HG02571 (cell line): ENCODE results near the gene CSF3R.
"Not testable (repeated sequence)": the region's sequence is repeated elsewhere in the genome, so short reads cannot be mapped to it uniquely, and the experiment has no call there.

Experiments
- ATAC-seq: cut with Tn5 transposase; IDR thresholded peaks from one replicate; pipeline ENCODE4 v1.9.1; 2021; ENCODE audit warnings: mild to moderate bottlenecking, moderate library complexity; ENCODE audit not compliant: unreplicated experiment

Gene CSF3R

DNA sequence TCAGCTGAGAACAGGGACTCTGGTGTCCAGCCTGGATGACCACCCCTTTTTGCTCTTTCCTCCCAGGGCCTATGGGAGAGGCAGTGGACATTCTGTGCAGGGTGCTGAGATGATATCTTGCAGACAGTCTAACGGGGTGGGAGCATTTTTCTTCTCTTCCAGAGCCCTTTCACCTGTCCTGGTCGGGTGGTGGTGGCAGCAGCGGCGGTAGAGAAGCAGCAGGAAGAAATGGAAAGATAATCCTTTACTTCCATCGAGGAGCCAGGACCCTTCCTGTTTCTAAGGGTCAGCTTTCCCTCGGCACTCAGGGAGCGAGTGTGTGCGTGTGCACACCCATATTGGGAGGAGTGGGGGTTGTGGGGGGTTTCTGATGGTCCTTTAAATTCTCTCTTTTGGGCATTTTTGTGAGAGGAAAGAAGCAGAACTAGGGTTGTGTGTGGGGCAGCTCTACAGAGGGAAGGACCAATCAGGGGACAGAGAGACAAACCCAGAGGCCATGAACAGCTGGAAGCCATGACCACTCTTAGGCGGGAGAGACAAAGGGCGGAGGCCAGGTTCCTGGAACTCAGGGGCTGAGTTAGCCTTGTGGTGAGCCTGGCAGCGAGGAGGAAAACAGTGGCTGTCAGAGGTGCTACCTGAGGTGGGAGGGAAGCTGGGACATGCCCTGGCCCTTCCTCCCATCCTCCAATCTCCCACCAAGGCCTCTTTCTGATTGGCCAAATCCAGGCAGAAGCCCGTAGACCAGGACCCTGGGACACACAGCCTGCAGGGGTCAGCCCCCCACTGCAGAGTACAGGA is 31.2 kb upstream of the CSF3R start:
- ATAC-seq = no peak

DNA sequence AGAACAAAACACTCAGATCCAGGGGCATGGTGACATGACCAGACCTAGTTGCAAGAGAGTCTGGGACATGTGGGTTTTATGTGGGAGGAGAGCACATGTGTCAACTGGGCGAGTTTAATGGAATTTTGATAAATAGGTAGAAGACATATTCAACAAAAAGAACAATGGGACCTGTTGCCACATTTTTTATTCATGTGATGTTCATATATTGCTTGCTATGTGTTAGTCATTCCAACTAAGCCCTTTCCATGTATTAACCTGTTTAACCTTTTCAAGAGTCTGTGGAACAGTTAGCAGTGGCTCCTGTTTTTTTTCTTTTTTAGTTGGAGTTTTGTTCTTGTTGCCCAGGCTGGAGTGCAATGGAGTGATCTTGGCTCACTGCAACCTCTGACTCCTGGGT is 30.1 kb upstream of the CSF3R start:
- ATAC-seq = no peak

DNA sequence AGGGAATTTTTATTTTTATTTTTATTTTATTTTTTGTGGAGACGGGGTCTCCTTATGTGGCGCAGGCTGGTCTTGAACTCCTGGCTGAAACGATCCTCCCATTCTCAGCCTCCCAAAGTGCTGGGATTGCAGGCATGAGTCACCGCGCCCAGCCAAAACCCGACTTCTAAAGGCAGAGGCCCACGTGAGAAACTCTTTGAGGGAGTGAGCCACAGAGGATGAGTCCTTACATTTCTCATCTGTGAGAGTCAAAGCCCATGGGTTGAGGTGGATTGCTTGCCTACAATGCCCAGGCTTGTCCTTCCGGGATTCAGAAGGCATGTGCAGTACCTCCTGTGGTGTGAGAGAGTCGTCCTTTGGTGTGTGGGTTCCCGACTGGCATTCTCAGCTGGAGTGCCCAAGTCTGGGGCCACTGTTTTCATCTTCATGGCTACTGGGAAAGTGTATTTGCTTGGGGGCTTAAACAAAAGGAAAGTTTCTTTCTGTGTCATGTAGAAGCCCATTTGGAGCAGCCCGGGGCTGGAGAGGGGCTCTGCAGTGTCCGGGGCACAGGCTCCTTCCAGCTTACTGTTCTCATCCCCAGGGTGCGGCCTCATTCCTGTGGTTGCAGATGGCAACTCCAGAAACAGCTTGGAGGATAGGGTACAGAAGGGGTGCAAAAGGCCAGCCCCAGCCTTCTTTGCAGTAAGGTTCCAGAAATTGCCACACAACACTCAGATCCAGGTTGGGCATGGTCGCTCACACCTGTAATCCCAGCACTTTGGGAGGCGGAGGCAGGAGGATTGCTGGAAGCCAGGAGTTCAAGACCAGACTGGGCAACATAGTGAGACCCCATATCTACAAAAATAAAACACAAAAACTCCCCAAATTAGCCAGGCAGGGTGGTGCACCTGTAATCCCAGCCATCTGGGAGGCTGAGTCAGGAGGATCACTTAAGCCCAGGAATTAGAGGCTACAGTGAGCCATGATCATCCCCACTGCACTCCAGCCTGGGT is 29.4 kb upstream of the CSF3R start:
- ATAC-seq = no peak

DNA sequence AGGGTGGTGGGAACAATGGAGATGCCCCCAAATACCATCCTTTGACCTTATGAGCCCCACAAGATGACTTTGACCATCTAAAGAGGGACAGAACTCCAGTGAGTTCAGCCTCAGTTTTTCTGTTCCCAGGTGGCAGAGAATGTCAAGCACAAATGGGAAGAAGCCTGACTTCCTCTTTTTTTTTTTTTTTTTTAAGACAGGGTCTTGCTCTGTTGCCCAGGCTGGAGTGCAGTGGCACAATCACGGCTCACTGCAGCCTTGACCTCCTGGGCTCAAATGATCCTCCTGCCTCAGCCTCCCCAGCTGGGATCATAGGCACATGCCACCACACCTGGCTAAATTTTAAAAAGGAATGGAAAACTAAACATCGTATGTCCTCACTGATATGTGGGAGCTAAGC is 28.5 kb upstream of the CSF3R start:
- ATAC-seq = not testable (repeated sequence)

DNA sequence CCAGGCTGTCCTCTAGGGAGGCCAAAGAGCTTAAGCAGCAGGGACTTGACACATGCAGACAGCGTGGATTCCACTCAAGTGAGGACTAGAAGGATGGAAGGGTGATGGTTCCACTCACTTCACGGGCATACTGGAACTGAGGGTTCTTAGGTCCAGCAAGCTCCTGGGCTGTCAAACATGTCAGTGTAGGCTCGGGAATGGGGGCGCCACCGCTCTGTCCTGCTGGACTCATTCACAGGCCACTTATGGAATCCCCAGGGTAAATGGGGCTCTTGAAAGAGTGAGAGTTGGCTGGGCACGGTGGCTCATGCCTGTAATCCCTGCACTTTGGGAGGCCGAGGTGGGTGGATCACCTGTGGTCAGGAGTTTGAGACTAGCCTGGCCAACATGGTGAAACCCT is 27.7 kb upstream of the CSF3R start:
- ATAC-seq = no peak

DNA sequence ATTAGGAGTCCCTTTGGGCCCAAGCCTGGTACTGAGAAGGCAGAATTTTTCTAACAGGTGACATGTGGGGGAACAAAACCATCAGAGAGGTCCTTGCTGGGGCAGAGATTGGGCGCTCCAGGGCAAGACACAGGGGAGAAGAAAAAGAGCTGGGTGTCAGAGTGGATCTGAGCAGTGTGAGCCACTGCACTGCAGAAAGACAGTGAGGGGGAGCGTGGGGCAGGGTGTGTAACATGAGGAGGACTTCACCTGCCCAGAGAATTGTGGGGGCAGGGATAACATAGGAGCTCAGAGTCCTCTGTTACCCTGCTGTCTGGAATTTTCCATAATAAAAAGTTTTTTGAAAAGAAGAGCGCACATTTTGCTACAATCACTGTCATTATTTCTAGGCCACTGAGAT is 25.5 kb upstream of the CSF3R start:
- ATAC-seq = no peak

DNA sequence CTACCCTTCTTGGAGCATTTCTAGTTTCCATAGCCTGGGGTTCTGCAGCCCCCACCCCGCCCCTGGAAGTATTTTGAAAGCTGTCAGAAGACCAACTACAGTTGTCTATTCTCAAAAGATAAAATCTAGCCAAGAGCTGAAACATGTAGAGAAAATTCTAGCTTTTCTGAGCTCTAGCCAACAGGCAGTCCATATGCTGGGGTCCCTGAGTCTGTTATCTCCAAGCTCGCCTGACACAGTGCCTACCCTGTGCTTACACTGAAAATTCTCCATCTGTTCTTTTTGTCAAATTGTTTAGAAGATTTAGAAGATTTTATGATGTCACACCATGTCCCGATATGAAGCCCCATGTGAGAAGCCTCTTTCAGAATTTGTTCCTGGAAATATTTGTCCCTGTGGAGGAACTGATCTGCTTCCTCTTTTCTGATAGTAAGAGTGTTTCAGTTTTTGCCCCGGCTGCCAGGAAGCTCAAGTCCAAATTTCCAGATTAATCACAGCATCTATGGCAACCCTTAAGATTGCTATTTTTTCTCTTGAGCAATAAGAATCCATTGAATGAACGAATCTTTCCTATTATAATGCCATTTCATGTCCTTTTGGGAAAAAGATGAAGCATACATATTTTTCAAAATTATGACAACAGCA is 23.7 kb upstream of the CSF3R start:
- ATAC-seq = no peak

DNA sequence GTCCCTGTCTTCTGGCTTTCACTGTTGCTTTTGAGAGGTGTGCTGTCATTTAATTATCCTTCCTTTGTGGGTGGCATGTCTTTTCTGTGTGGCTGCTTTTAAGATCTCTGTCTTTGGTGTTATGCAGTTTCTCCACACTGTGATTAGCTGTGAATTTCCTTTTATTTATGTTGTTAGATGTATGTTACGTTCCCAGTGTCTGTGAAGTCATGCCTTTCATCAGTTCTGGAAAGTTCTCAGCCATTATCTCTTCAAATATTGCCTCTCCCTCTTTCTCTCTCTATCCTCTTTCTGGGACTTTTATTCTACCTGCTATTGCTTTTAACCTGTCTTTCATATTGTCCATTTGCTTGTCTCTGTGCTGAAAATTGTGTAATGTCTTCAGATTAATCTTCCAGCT is 21.0 kb upstream of the CSF3R start:
- ATAC-seq = no peak

DNA sequence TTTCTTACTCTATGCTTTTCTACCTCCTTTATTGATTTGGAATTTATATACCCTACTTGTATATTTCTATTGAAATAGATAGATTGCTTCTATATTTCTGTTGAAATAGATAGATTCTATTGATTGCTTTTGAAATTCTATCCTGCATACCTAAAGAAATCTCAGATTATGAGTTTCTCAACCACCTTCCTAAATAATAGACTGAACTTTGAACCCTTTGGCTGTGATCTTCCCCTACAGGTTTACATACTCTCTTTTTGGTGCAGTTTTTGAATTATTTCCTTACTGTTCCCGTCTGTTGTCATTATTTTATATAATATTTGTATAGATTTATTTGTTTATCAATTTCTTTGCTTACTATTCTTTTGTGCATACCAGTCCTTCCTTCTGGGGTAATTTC is 20.4 kb upstream of the CSF3R start:
- no peak for ATAC-seq

DNA sequence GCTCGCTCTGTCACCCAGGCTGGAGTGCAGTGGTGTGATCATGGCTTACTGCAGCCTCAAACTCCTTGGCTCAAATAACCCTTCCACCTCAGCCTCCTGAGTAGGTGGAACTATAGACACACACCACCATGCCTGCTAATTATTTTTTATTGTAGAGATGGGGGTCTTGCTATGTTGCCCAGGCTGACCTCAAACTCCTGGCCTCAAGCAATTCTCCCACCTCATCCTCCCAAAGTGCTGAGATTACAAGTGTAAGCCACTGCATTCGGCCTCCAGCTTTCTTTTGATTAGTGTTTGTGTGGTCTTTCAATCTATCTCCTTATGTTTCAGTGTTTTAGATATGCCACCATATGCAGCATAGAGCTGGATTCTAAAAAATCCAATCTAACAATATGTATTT is 19.9 kb upstream of the CSF3R start:
- ATAC-seq = no peak

DNA sequence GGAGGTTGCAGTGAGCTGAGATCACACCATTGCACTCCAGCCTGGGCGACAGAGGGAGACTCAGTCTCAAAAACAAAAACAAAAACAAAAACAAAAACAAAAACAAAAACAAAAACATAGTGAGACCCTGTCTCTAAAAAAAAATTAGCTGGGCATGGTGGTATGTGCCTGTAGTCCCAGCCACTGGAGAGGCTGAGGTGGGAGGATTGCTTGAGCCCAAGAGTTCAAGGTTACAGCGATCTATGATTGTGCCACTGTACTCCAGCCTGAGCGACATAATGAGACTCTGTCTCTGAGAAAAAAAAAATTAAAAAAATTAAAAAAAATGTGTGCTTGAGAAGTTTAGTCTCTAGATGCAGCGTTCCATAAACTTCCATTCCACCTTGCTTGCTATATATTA is 19.2 kb upstream of the CSF3R start:
- ATAC-seq = not testable (repeated sequence)

DNA sequence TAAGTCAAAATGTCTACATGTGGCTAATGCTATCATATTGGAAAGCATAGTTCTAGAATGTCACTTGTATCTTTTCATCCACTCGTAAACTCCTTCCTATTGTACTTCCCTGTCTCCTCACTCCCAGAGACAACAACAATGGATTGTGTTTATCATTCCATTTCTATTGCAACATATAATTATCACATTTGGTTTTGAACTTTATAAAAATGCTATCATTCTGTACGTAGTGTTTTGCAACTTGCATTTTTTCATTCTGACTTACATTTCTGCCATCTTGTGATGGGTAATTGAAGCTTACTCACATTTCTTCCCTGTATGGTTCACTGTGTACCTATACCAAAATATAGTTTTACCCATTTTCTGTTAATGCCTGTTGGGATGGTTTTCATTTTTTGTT is 14.5 kb upstream of the CSF3R start:
- ATAC-seq = no peak

DNA sequence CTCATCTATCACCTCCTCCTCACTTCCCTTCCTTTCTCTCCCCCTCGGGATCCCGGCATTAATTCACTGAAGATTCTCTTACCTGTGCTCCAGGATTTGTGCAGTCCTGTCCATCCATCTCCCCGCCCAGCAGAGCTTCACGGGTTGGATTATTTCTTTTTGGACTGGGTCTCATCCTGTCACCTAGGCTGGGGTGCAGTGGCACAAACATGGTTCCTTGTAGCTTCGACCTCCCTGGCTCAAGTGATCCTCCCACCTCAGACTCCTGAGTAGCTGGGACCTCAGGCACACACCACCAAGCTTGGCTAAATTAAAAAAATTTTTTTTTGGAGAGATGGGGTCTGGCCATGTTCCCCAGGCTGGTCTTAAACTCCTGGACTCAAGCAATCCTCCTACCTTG is 12.3 kb upstream of the CSF3R start:
- no peak for ATAC-seq

DNA sequence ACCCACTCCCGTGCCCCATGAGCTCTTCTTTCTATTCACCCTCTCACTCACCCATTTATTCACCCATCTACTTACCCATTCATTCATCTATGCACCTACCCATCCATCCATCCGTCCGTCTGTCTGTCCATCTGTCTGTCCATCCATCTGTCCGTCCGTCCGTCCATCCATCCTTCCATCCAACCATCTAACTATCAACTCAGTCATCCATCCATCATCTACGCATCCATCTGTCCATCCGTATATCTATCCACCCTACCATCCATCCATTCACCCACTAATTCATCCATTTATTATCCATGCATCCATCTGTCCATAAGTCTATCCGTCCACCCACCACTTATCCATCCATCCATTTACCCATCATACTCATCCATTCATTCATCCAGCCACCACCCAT is 10.8 kb upstream of the CSF3R start:
- ATAC-seq = no peak

DNA sequence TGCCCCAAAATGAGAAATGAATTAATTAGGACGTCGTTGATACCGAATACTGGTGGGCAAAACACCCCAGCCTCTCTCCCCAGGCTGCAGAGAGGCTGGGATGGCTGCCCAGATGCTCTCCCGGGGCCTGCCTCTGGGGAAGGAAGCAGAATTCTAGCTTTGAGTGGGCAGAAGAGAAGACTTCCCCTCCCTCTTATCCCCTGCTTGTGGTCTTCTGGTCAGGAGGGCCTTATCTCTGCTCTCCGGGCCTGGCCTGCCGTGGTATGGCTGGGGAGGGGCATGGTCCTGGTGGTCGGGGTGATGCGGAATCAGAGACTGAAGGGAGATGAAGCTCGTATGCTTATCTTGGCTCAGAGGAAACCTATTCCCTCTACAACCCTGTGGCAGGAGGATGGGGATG is 9.8 kb upstream of the CSF3R start:
- no peak for ATAC-seq

DNA sequence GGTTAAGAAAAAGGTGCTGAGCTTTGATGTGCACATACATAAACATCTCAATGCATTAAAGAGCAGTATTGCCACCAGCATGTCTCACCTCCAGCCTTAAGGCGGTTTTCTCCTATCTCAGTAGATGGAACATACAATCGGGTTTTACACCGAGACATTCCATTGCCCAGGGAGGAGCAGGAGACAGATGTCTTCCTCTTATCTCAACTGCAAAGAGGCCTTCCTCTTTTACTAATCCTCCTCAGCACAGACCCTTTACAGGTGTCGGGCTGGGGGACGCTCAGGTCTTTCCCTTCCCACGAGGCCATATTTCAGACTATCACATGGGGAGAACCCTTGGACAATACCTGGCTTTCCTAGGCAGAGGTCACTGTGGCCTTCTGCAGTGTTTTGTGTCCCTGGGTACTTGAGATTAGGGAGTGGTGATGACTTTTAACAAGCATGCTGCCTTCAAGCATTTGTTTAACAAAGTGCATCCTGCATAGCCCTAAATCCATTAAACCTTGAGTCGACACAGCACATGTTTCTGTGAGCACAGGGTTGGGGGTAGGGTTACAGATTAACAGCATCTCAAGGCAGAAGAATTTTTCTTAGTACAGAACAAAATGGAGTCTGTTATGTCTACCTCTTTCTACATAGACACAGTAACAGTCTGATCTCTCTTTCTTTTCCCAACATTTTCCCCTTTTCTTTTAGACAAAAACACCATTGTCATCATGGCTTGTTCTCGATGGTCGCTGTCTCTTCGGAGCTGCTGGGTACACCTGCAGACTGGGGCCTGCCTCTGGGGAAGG is 6.7 kb upstream of the CSF3R start:
- ATAC-seq = not testable (repeated sequence)

DNA sequence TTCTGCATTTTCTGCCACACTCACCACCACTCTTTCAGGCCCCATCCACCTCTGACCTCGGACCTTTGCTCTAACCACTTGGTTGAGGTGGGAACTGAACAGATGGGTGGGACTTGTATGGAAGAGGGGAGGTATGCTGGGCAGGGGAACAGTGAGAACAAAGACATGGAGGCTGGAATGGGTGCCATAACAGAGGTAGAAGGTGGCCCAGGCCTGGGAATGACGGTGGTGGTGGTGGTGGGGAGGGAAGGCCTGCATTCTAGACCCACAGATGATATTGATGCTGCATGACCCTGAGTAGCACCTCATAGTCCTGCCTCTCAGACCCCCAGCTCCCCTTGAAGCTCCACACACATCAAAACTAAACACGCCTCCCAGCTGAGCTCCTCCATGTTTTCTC is 5.2 kb upstream of the CSF3R start:
- no peak for ATAC-seq

DNA sequence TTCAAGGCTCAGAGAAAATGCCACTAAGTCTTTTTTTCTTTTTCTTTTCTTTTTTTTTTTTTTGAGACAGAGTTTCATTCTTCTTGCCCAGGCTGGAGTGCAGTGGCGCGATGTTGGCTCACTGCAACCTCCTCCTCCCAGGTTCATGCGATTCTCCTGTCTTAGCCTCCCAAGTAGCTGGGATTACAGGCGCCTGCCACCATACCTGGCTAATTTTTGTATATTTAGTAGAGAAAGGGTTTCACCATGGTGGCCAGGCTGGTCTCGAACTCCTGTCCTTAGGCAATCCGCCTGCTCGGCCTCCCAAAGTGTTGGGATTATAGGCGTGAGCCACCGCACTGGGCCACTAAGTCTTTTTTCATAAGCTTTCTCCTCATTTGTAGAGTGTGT is 4.6 kb upstream of the CSF3R start:
- not testable (repeated sequence) for ATAC-seq

DNA sequence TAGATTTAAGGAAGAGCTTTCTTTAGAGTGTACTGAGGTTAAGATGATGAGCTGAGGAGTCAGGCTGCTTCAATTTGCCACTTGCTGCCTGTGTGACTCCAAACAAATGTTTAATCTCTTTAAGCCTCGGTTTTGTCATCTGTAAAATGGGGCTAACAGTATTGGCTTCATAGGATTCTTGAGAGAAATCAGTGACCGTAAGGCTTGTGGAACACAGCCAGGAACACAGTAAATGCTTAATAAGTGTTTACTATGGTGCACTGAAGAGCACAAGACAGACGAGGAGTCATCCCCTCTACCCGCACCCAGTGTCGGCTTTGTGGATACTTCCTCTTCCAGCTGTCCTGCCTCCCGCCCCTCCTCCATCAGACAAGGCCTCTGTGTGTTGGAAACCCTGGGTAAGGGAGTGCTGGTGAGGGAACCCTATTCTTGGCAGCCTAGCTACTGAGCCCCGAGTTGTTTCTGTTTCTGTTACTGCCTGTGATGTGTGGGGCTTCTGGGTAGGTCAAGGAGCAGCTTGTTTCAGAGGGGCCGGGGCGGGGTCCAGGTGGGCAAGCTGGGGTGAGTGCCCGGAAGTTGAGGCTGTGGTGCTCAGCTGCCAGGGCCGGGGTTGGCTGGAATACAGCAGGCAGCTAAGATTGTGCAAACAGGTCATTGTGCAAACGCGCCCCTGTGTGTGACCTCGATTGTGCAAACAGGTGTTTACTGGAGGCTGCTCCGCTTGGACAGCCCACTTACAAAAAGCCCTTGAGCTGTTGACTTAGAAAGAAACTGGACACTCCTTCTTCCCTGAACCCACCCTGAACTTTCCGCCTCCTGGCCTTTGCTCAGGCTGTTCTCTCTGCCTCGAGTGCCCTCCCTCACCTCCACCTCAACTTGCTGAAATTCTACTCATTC is 4.0 kb upstream of the CSF3R start:
- ATAC-seq = no peak

DNA sequence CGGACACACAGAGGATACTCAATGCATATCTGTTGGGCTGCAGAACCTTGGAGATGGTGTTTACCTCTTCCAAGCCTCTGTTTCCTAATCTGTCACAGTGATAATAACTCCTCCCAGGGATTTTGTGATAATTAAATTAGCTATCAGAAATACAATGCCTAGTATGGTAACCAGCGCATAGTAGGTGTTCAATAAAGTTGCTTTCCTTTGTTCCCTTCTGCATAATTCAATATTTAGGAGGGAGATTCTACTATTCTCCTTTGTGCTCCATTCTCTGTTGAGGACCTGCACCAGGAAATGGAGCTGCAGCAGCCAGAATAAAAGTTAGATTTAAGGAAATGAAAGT is 3.4 kb upstream of the CSF3R start:
- ATAC-seq = no peak
